ENCODE measurements around the gene SLC4A11. TPM values are rescaled to one million over a fixed set of nuclear protein-coding genes. Genes with fewer than 3 reads are reported as not detected.
A peak's percentile ranks its signal among the peaks of the same experiment; 100 is the strongest.

Gene SLC4A11
- polyA plus RNA-seq, 1 donor (not counting 4 experiments of a cell fraction or from before 2014, with no cell fraction given), result 4.7 TPM

GRCh38 chr20:3203315-3204123 lies 35.5 kb downstream of the SLC4A11 start:
- no peaks in the 10 kb centered on the region for H3K9me1 ChIP-seq (ENCODE audit: control insufficient read depth, extremely low read depth, insufficient read depth, low read length)
- peaks cover 12 to 24% of the 10 kb centered on the region in 2 experiments for H3K36me3 ChIP-seq (ENCODE audit: control insufficient read depth in 2 of 2, extremely low read depth in 1 of 2, insufficient read depth in 2 of 2, low read length in 2 of 2)
- no peaks in the 10 kb centered on the region for H4K20me1 ChIP-seq (ENCODE audit: control insufficient read depth, extremely low read depth, insufficient read depth, low read length)
- no peaks in the 10 kb centered on the region for H3K9me3 ChIP-seq (ENCODE audit: control insufficient read depth, low read depth, low read length)
- peak overlapping the region; percentile 98 for H3K4me2 ChIP-seq (ENCODE audit: control insufficient read depth, extremely low read depth, insufficient read depth, low read depth, low read length)
- TF ChIP-seq CTCF (optimal IDR thresholded peaks at IDR 0.05 in 1 of 3, IDR thresholded peaks at IDR 0.05 in 1 of 3, conservative IDR thresholded peaks at IDR 0.05 in 1 of 3; ENCODE audit: extremely low read depth in 1 of 3, insufficient read depth in 2 of 3, low read length in 3 of 3) (no peak), EZH2 (IDR thresholded peaks at IDR 0.05; ENCODE audit: low read length) (no peak)
- H3K9ac ChIP-seq (ENCODE audit: control insufficient read depth, extremely low read depth, insufficient read depth, low read length), result peak overlapping the region; percentile 81
- DNase-seq (ENCODE audit: low read depth, low spot score) (no peak), FAIRE-seq (no peak)
- peak overlapping the region; percentile 85 to 96 (median 94) for H3K4me3 ChIP-seq (ENCODE audit: control insufficient read depth in 2 of 3, extremely low read depth in 1 of 3, insufficient read depth in 2 of 3, low read depth in 1 of 3, low read length in 3 of 3)
- H3K27ac ChIP-seq (ENCODE audit: control insufficient read depth, insufficient read depth, low read length), result peak overlapping the region; percentile 76
- dilution Hi-C loops (cut with MboI; ENCODE audit: extremely low pct_ligation_motif_present, low sequenced_read_pairs), result no loop called here
- H3K27me3 ChIP-seq (ENCODE audit: control insufficient read depth, extremely low read depth, insufficient read depth, low read length), result no peaks in the 10 kb centered on the region
- peaks cover 25% of the 10 kb centered on the region for H3K79me2 ChIP-seq (ENCODE audit: control insufficient read depth, insufficient read depth, low read length)
- H3K4me1 ChIP-seq (ENCODE audit: control insufficient read depth, extremely low read depth, insufficient read depth, low read length), result peaks cover 19% of the 10 kb centered on the region
- H2AFZ ChIP-seq (ENCODE audit: control insufficient read depth, low read length), result peak overlapping the region; percentile 96

GRCh38 chr20:3202965-3203314 lies 36.0 kb downstream of the SLC4A11 start:
- Histone ChIP-seq H2AFZ (ENCODE audit: control insufficient read depth, low read length) (peak overlapping the region; percentile 96), H3K9ac (ENCODE audit: control insufficient read depth, extremely low read depth, insufficient read depth, low read length) (peak overlapping the region; percentile 81), H3K27ac (ENCODE audit: control insufficient read depth, insufficient read depth, low read length) (peak overlapping the region; percentile 76)

More at GRCh38 chr20:3202965-3203314, 36.0 kb downstream of the SLC4A11 start:
- FAIRE-seq, result no peak
- dilution Hi-C loops (cut with MboI; ENCODE audit: extremely low pct_ligation_motif_present, low sequenced_read_pairs), result no loop called here
- DNase-seq (ENCODE audit: low read depth, low spot score), result no peak
- Histone ChIP-seq H3K27me3 (ENCODE audit: control insufficient read depth, extremely low read depth, insufficient read depth, low read length) (no peaks in the 10 kb centered on the region), H3K9me3 (ENCODE audit: control insufficient read depth, low read depth, low read length) (no peaks in the 10 kb centered on the region), H3K4me2 (ENCODE audit: control insufficient read depth, extremely low read depth, insufficient read depth, low read depth, low read length) (peak overlapping the region; percentile 98), H3K4me1 (ENCODE audit: control insufficient read depth, extremely low read depth, insufficient read depth, low read length) (peaks cover 15% of the 10 kb centered on the region), H3K4me3 (ENCODE audit: control insufficient read depth in 2 of 3, extremely low read depth in 1 of 3, insufficient read depth in 2 of 3, low read depth in 1 of 3, low read length in 3 of 3) (peak overlapping the region; percentile 85 to 96 (median 94)), H3K36me3 (ENCODE audit: control insufficient read depth in 2 of 2, extremely low read depth in 1 of 2, insufficient read depth in 2 of 2, low read length in 2 of 2) (peaks cover 12 to 24% of the 10 kb centered on the region in 2 experiments), H3K9me1 (ENCODE audit: control insufficient read depth, extremely low read depth, insufficient read depth, low read length) (no peaks in the 10 kb centered on the region), H3K79me2 (ENCODE audit: control insufficient read depth, insufficient read depth, low read length) (peaks cover 24% of the 10 kb centered on the region), H4K20me1 (ENCODE audit: control insufficient read depth, extremely low read depth, insufficient read depth, low read length) (no peaks in the 10 kb centered on the region)
- TF ChIP-seq EZH2 (IDR thresholded peaks at IDR 0.05; ENCODE audit: low read length) (no peak), CTCF (optimal IDR thresholded peaks at IDR 0.05 in 1 of 3, IDR thresholded peaks at IDR 0.05 in 1 of 3, conservative IDR thresholded peaks at IDR 0.05 in 1 of 3; ENCODE audit: extremely low read depth in 1 of 3, insufficient read depth in 2 of 3, low read length in 3 of 3) (no peak)

All from keratinocyte (primary cell).